ENCODE measurements around the gene AIG1. TPM values are rescaled to one million over a fixed set of nuclear protein-coding genes. Genes with fewer than 3 reads are reported as not detected.

Gene AIG1
- total and polyA plus RNA-seq, 2 of the 13 experiments (the other 11 are each of a cell fraction or from before 2014, with no cell fraction given): 115 to 197 TPM

- WGBS (ENCODE audit: low lambda C conversion rate): 97% methylated on average over 8 of the region's 8 CpGs
- Histone ChIP-seq H2AFZ (ENCODE audit: low read length) (no peak overlapping the region), H3K4me1 (ENCODE audit: insufficient read depth, low read length) (no peaks in the 10 kb centered on the region), H3K9me3 (ENCODE audit: low read length) (no peaks in the 10 kb centered on the region), H3K9ac (ENCODE audit: insufficient read depth, low read depth, low read length) (no peak overlapping the region), H3K4me2 (ENCODE audit: low read depth, low read length) (no peak overlapping the region), H3K36me3 (replicated peaks in 1 of 2; ENCODE audit: control insufficient read depth in 1 of 2, insufficient read depth in 2 of 2, low read length in 2 of 2) (peaks cover 1 to 46% of the 10 kb centered on the region in 2 experiments), H4K20me1 (ENCODE audit: insufficient read depth, low read length) (no peaks in the 10 kb centered on the region), H3K4me3 (replicated peaks in 1 of 3; ENCODE audit: insufficient read depth in 1 of 3, low read depth in 2 of 3, low read length in 3 of 3) (no peak overlapping the region), H3K27me3 (ENCODE audit: control insufficient read depth in 1 of 2, insufficient read depth in 2 of 2, low read length in 2 of 2) (no peaks in the 10 kb centered on the region), H3K79me2 (ENCODE audit: insufficient read depth, low read length) (no peaks in the 10 kb centered on the region), H3K27ac (ENCODE audit: extremely low read length, insufficient read depth, low read length) (no peak overlapping the region)
- ChIA-PET CTCF (ENCODE audit: low intra/inter-chr PET ratio, low total read pairs) (no interaction called here), POLR2A (no interaction called here)
- TF ChIP-seq ZNF234 (CRISPR knock-in tag; conservative IDR thresholded peaks at IDR 0.05) (no peak), ARNTL (CRISPR knock-in tag; IDR thresholded peaks at IDR 0.05) (no peak), ZNF337 (CRISPR knock-in tag; IDR thresholded peaks at IDR 0.05; ENCODE audit: borderline replicate concordance, low read depth) (no peak), POLR2G (IDR thresholded peaks at IDR 0.05; ENCODE audit: low read depth, low read length) (no peak), ZNF713 (CRISPR knock-in tag; IDR thresholded peaks at IDR 0.05) (no peak), RFXAP (CRISPR knock-in tag; IDR thresholded peaks at IDR 0.05; ENCODE audit: borderline replicate concordance) (no peak), ATF7-NPFF (CRISPR knock-in tag; IDR thresholded peaks at IDR 0.05; ENCODE audit: low read depth) (no peak), HOXD1 (CRISPR knock-in tag; IDR thresholded peaks at IDR 0.05) (no peak), ZNF639 (CRISPR knock-in tag; conservative IDR thresholded peaks at IDR 0.05) (no peak), MED13 (CRISPR knock-in tag; IDR thresholded peaks at IDR 0.05) (no peak), ZNF496 (CRISPR knock-in tag; IDR thresholded peaks at IDR 0.05; ENCODE audit: insufficient replicate concordance) (no peak), POLR2A (IDR thresholded peaks at IDR 0.05; ENCODE audit: insufficient read depth in 1 of 2, low read depth in 2 of 2, low read length in 2 of 2) (no peak), HMG20A (CRISPR knock-in tag; IDR thresholded peaks at IDR 0.05; ENCODE audit: borderline replicate concordance) (no peak), ARID2 (CRISPR knock-in tag; IDR thresholded peaks at IDR 0.05; ENCODE audit: borderline replicate concordance) (no peak), SALL1 (CRISPR knock-in tag; IDR thresholded peaks at IDR 0.05) (no peak), KMT2A (CRISPR knock-in tag; IDR thresholded peaks at IDR 0.05) (no peak)
- TF ChIP-seq, protein P1, sequence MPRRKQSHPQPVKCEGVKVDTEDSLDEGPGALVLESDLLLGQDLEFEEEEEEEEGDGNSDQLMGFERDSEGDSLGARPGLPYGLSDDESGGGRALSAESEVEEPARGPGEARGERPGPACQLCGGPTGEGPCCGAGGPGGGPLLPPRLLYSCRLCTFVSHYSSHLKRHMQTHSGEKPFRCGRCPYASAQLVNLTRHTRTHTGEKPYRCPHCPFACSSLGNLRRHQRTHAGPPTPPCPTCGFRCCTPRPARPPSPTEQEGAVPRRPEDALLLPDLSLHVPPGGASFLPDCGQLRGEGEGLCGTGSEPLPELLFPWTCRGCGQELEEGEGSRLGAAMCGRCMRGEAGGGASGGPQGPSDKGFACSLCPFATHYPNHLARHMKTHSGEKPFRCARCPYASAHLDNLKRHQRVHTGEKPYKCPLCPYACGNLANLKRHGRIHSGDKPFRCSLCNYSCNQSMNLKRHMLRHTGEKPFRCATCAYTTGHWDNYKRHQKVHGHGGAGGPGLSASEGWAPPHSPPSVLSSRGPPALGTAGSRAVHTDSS (CRISPR knock-in tag; conservative IDR thresholded peaks at IDR 0.05): no peak
- BruUV-seq (replicated peaks): no TSS peak
- in situ Hi-C loops (cut with HindIII; ENCODE audit: extremely low pct_ligation_motif_present, low pct_unique_long_range_greater_than_20kb): no loop called here
- no peak for FAIRE-seq
- no peak for DNase-seq (ENCODE audit: low spot score)
- intact Hi-C loops (cut with micrococcal nuclease; ENCODE audit: unreplicated experiment): no loop called here
- ATAC-seq: no peak
These were observed 126.7 kb downstream of the AIG1 start for GRCh38 chr6:143187238-143187923.

Data from HepG2 (cell line).